Keratinocyte (primary cell): ENCODE measurements around the gene PCK1.

ENCODE experiments used
- CTCF ChIP-seq, 3 experiments: IDR thresholded peaks in 1 of 3; conservative IDR thresholded peaks in 1 of 3; optimal IDR thresholded peaks in 1 of 3; 2 replicates in 2 of 3; 3 replicates in 1 of 3; pipeline versions ENCODE3 to v1.5.1; 2011; ENCODE audit warnings: low read length in 3 of 3, mild to moderate bottlenecking in 3 of 3, moderate library complexity in 2 of 3, control low read depth in 1 of 3, inconsistent platforms in 1 of 3; ENCODE audit not compliant: insufficient read depth in 2 of 3; ENCODE audit errors: extremely low read depth in 1 of 3
- EZH2 ChIP-seq: IDR thresholded peaks from one replicate; pipeline ENCODE4 v1.6.1; 2012; ENCODE audit warnings: inconsistent platforms, mild to moderate bottlenecking, low read length, moderate library complexity

GRCh38 chr20:57598060-57598459, 37.1 kb downstream of the PCK1 start:
- TF ChIP-seq CTCF (optimal IDR thresholded peaks at IDR 0.05 in 1 of 3, IDR thresholded peaks at IDR 0.05 in 1 of 3, conservative IDR thresholded peaks at IDR 0.05 in 1 of 3; ENCODE audit: extremely low read depth in 1 of 3, insufficient read depth in 2 of 3, low read length in 3 of 3) = no peak
- no peak for TF ChIP-seq EZH2
